Ishikawa (cell line): ENCODE data around the gene BRAT1.
A peak's percentile ranks its signal among the peaks of the same experiment; 100 is the strongest.

Experiments
- CEBPB ChIP-seq: IDR thresholded peaks from 2 replicates; pipeline ENCODE4 v1.6.1; 2012
- CREB1 ChIP-seq: IDR thresholded peaks from 2 replicates; pipeline ENCODE4 v1.6.1; 2012; ENCODE audit warnings: low read depth
- EGR1 ChIP-seq: IDR thresholded peaks from 2 replicates; pipeline ENCODE4 v1.6.1; 2012
- EP300 ChIP-seq: IDR thresholded peaks from 2 replicates; pipeline ENCODE4 v1.6.1; 2012; ENCODE audit warnings: borderline replicate concordance
- FOXM1 ChIP-seq: IDR thresholded peaks from 2 replicates; pipeline ENCODE4 v1.6.1; 2012; ENCODE audit warnings: low read depth, borderline replicate concordance
- MAX ChIP-seq: IDR thresholded peaks from 2 replicates; pipeline ENCODE4 v1.6.1; 2012
- NFIC ChIP-seq: IDR thresholded peaks from 2 replicates; pipeline ENCODE4 v1.6.1; 2012
- RAD21 ChIP-seq: IDR thresholded peaks from 2 replicates; pipeline ENCODE4 v1.6.1; 2012; ENCODE audit warnings: low read depth
- REST ChIP-seq: IDR thresholded peaks from 2 replicates; pipeline ENCODE4 v1.6.1; 2012; ENCODE audit warnings: low read depth, mild to moderate bottlenecking
- TAF1 ChIP-seq: IDR thresholded peaks from 2 replicates; pipeline ENCODE4 v1.6.1; 2012; ENCODE audit warnings: low read depth, mild to moderate bottlenecking
- TCF12 ChIP-seq: IDR thresholded peaks from 2 replicates; pipeline ENCODE4 v1.6.1; 2012; ENCODE audit warnings: low read depth
- TEAD4 ChIP-seq: IDR thresholded peaks from 2 replicates; pipeline ENCODE4 v1.6.1; 2012
- USF1 ChIP-seq: IDR thresholded peaks from 2 replicates; pipeline ENCODE4 v1.6.1; 2012
- YY1 ChIP-seq: IDR thresholded peaks from 2 replicates; pipeline ENCODE4 v1.6.1; 2012; ENCODE audit warnings: low read depth
- ZBTB7A ChIP-seq: IDR thresholded peaks from 2 replicates; pipeline ENCODE4 v1.6.1; 2012; ENCODE audit warnings: low read depth

Gene BRAT1

GRCh38 chr7:2520761-2521290, 34.5 kb downstream of the BRAT1 start:
- TF ChIP-seq EP300 (no peak), ZBTB7A (0 out of 2 replicates have a peak, but pooled peaks have one; percentile 7)

GRCh38 chr7:2520131-2520760, 35.1 kb downstream of the BRAT1 start:
- TF ChIP-seq RAD21 (no peak), CREB1 (no peak), USF1 (no peak), TCF12 (no peak), EP300 (no peak), ZBTB7A (0 out of 2 replicates have a peak, but pooled peaks have one; percentile 15), TEAD4 (no peak)

GRCh38 chr7:2519119-2519930, 36.0 kb downstream of the BRAT1 start, which contains the start of gene LFNG:
Gene LFNG, plus strand, starts transcription at chr7:2519774. Its CDS starts 88 bp downstream, at chr7:2519862.
- TF ChIP-seq CREB1 (no peak), MAX (peak; percentile 66), YY1 (0 out of 2 replicates have a peak, but pooled peaks have one; percentile 19), TCF12 (no peak), USF1 (peak; percentile 80), REST (0 out of 2 replicates have a peak, but pooled peaks have one; percentile 32), TAF1 (peak; percentile 90; the same call in 1 of the 2 replicates), TEAD4 (no peak)

- TF ChIP-seq ZBTB7A (peak; percentile 49; the same call in 1 of the 2 replicates), MAX (no peak)
These were observed 36.6 kb downstream of the BRAT1 start for GRCh38 chr7:2518737-2519118.

- TF ChIP-seq RAD21 (no peak), CREB1 (no peak), USF1 (no peak), MAX (no peak), YY1 (no peak), EGR1 (no peak), ZBTB7A (no peak), TEAD4 (no peak), FOXM1 (no peak), NFIC (no peak), TCF12 (no peak), REST (no peak), EP300 (no peak), TAF1 (no peak), CEBPB (no peak)
These were observed 37.4 kb downstream of the BRAT1 start for GRCh38 chr7:2517678-2518507.
